NCI-H460 (cell line): Measurements from ENCODE around the gene RBM15B. TPM values are rescaled to one million over a fixed set of nuclear protein-coding genes. Genes with fewer than 3 reads are reported as not detected.
A peak's percentile ranks its signal among the peaks of the same experiment; 100 is the strongest.
"Not testable (repeated sequence)": the region's sequence is repeated elsewhere in the genome, so short reads cannot be mapped to it uniquely, and the experiment has no call there.

Source experiments
- DNase-seq: peaks from one replicate; pipeline ENCODE4 v3.0.0-alpha.2; 2016; ENCODE audit warnings: low read depth; ENCODE audit errors: extremely low read depth
- polyA plus RNA-seq: library from polyadenylated mRNA; depleted of rRNA; stranded (reverse); fragments of >200 nt; gene quantifications from 2 replicates; pipeline ENCODE4 v1.2.3, GENCODE V29; 2014; cell fraction: nucleus; rRNA removed
- total RNA-seq: library from RNA; depleted of rRNA; stranded (reverse); fragments of >200 nt; shearing (Covaris generic); gene quantifications from 2 replicates; pipeline ENCODE4 v1.2.3, GENCODE V29; 2014; rRNA removed

Gene RBM15B, protein sequence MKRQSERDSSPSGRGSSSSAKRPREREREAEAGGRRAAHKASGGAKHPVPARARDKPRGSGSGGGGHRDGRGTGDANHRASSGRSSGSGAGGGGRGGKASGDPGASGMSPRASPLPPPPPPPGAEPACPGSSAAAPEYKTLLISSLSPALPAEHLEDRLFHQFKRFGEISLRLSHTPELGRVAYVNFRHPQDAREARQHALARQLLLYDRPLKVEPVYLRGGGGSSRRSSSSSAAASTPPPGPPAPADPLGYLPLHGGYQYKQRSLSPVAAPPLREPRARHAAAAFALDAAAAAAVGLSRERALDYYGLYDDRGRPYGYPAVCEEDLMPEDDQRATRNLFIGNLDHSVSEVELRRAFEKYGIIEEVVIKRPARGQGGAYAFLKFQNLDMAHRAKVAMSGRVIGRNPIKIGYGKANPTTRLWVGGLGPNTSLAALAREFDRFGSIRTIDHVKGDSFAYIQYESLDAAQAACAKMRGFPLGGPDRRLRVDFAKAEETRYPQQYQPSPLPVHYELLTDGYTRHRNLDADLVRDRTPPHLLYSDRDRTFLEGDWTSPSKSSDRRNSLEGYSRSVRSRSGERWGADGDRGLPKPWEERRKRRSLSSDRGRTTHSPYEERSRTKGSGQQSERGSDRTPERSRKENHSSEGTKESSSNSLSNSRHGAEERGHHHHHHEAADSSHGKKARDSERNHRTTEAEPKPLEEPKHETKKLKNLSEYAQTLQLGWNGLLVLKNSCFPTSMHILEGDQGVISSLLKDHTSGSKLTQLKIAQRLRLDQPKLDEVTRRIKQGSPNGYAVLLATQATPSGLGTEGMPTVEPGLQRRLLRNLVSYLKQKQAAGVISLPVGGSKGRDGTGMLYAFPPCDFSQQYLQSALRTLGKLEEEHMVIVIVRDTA
- total RNA-seq = 19.2 and 19.9 TPM in 2 replicates
- polyA plus RNA-seq = 12.3 TPM in 2 replicates

- peak; percentile 91 for DNase-seq
Observed at GRCh38 chr3:51391075-51391565, at the start of gene RBM15B. TSS of gene RBM15B (plus strand) at chr3:51391285. CDS start at chr3:51391400, 115 bp downstream.

GRCh38 chr3:51343918-51344687 is 47.0 kb upstream of the RBM15B start:
- peak; percentile 82 for DNase-seq

GRCh38 chr3:51350751-51351150 is 40.3 kb upstream of the RBM15B start:
- DNase-seq = no peak

- DNase-seq = no peak
Observed at GRCh38 chr3:51353131-51353530, 38.0 kb upstream of the RBM15B start.

GRCh38 chr3:51353691-51354090 is 37.4 kb upstream of the RBM15B start:
- no peak for DNase-seq

DNA sequence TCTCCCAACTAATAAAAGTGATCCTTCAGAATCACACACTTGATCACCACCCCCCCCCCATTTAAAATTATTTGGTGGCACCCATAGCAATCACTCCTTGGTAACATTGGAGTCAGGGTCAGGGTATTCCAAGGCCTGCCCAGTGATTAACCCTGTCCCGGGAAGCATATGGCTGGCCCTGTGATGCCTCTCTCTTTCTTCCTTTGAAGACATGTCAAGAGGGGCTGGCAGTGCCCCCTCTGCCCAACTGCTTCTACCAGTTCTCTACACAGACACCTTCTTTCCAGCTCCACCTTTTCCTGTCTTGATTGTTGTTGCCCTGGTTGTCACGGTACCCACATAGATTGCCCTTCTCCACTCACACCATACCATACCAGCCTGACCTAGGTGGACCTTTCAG is 36.9 kb upstream of the RBM15B start:
- DNase-seq = no peak

- no peak for DNase-seq
Observed at GRCh38 chr3:51354731-51355615, 36.1 kb upstream of the RBM15B start.

- DNase-seq = no peak
Observed at GRCh38 chr3:51355891-51356578, 35.0 kb upstream of the RBM15B start.

DNA sequence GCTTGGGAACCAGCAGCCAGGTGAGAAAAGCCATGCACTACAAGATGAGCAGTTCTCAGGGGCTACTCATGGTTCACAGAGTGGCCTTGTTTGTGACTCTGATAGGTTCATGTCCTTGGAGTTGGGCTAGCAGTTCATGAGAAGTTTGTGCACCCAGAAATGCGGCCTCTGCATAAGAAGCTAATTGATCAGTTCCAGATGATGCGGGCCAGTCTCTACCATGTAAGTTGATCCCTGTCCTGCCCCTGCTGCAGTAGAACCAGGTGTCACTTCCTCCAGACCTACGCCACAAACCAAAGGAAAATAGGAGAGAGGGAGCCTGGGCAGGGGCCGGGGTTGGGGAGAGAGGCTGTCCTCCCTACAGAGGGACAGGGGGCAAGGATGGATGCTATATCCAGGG is 33.2 kb upstream of the RBM15B start:
- DNase-seq = no peak

DNA sequence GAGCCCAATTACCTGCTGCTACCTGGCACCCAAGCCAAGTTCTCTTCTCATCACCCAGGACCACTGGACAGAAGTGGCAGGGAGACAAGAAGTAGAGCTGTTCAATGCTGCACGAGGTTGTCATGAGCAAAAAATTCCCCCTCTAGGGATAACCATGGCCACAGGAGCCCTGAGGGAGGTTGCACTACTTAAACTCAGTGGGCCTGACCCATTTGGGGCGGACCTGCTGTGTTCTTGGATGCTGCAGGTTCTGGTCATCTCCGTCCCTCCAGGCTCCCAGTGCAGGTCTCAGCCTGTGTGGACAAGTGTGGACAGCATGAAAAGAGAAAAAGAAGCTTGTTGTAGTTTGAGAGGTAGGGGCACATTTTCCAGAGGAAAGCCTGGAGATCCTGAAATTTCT is 32.1 kb upstream of the RBM15B start:
- DNase-seq = no peak

DNA sequence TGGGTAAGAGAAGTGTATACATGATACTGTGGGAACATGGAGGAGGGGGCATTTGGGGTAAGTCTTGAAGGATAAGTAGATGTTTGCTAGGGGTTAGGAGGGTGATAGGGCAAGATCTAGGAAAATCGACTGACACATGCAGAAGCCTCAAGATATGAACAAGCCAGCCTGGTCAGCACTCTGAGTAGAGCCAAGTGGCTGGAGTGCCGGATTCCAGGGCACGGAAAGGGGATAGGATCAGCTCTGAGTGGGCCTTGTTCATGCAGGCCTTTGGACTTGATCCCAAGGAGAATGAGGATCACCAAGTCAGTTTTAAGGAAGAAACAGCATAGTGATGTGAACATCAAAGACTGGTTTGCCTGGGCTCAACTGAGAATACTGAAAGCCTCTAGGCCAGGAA is 30.3 kb upstream of the RBM15B start:
- no peak for DNase-seq

GRCh38 chr3:51361746-51362145 is 29.3 kb upstream of the RBM15B start:
- no peak for DNase-seq

- no peak for DNase-seq
Observed at GRCh38 chr3:51362476-51362875, 28.6 kb upstream of the RBM15B start.

- not testable (repeated sequence) for DNase-seq
Observed at GRCh38 chr3:51368276-51368675, 22.8 kb upstream of the RBM15B start.

DNA sequence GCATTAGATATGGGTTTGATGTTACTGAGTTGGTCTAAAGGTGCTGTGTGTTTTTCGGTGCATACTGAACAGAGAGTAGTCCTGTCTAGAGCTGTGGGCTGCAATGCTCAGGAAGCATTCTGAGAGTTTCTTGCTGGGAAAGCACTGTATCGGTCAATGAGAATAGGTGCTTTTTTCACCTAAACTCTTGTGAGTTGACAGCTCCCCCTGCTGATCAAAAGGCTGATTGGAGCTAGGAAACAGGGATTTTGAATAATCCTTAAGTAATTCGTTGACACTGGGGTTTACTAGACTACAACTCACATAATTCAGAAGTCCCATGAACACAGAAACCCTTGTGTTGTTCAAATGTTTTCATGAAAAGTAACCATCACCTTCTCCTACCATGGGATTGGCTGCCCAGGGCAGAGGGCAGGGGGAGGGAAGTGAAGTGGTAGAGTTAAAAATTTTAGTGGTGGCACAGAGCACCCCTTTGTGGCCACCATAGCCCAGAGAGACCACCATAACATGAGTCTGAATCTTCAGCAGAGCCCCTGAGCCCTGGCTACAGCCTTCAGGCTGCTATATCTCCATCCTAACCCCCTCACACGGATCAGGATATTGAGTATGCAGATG is 19.0 kb upstream of the RBM15B start:
- peak; percentile 61 for DNase-seq

DNA sequence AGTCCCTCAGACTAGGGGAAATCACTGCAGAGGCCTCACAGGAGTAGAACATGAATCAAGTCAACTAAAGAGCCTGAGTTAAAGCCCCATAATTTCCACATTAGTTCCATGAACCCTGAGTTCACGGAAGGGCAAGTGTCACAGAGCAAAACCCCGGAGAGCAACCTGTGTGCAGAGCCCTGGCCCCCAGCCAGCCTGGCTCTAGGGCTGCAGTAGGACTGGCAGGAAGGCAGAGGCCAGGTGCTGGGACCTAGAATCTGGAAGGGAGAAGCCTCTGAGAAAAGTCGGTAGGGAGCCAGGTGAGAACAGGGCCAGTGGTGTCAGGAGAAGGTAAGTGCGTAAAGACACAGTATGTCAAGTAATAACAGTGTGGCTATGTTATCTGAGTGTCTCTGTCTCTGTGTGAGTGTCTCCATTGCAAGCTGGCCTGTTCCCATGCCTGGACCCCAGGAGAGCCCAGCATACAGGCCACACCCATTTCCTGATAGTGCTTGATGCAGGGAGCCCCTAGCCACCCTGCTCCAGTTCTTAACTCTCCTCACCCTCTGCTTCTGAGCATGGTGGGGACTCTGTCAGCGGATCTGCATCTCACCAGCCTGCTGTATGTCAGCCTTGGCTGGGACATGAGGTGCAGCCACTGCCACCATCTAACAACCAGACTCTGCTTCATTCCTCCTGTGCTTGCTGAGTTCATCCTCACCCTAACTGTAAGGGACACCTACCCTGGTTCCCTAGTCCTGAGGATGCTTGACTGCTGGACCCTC is 17.2 kb upstream of the RBM15B start:
- no peak for DNase-seq

DNA sequence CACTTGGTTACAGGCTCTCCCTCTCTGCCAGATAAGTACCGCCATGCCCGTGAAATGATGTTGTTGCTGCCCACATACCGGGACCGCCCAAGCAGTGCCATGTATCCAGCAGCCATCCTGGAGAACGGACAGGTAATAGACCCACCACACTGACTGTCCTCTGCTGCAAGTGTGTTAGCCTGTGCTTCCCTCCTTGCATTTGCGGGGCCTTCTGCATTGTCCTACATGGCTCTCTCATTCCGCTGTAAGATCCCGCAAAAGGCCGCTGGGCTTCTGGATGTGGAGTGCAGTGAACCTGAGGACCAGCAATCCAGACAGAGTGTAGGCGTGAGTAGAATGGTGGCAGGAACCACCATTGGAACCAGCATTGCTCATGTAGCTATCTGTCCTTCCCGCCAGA is 16.6 kb upstream of the RBM15B start:
- no peak for DNase-seq

GRCh38 chr3:51375136-51375535 is 15.9 kb upstream of the RBM15B start:
- no peak for DNase-seq
